Measurements from ENCODE around the gene ACBD6.

GRCh38 chr1:180310095-180310494 is 192.3 kb downstream of the ACBD6 start:
- TF ChIP-seq POLR2A (IDR thresholded peaks at IDR 0.05; ENCODE audit: low read length), result no peak
- TF ChIP-seq GATA1 (IDR thresholded peaks at IDR 0.05; ENCODE audit: low read depth, low read length), result no peak

Measured in erythroblast (primary cell).